ENCODE data around the gene SLC6A11.

Gene SLC6A11

GRCh38 chr3:10813425-10813824, 2.6 kb upstream of the SLC6A11 start:
- TF ChIP-seq, protein P1, sequence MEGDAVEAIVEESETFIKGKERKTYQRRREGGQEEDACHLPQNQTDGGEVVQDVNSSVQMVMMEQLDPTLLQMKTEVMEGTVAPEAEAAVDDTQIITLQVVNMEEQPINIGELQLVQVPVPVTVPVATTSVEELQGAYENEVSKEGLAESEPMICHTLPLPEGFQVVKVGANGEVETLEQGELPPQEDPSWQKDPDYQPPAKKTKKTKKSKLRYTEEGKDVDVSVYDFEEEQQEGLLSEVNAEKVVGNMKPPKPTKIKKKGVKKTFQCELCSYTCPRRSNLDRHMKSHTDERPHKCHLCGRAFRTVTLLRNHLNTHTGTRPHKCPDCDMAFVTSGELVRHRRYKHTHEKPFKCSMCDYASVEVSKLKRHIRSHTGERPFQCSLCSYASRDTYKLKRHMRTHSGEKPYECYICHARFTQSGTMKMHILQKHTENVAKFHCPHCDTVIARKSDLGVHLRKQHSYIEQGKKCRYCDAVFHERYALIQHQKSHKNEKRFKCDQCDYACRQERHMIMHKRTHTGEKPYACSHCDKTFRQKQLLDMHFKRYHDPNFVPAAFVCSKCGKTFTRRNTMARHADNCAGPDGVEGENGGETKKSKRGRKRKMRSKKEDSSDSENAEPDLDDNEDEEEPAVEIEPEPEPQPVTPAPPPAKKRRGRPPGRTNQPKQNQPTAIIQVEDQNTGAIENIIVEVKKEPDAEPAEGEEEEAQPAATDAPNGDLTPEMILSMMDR (conservative IDR thresholded peaks at IDR 0.05; ENCODE audit: low read length): no peak
- no peak for DNase-seq (ENCODE audit: low read depth)

DNA sequence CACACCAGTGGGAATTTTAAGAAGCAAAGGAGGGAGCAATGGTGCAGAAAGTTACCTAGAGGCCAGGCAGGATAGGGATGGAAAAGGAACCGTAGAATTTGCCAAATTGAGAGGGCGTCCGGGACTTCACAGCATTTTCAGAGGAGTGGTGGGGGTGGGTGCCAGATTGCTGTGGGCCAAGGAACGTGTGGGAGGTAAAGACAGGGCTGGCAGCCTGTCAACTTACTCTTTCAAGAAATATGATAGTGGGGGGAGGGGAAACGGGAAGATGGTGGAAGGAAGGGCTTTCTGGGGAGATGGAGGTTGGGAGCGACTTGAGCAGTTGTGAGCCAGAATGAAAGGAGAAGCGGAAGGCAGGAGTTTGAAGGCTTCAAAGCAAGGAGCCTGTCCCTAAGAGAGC, 1.4 kb upstream of the SLC6A11 start:
- TF ChIP-seq, protein P1 (conservative IDR thresholded peaks at IDR 0.05; ENCODE audit: low read length): no peak
- DNase-seq (ENCODE audit: low read depth): no peak

More at GRCh38 chr3:10813425-10813824, 2.6 kb upstream of the SLC6A11 start:
- no peak overlapping the region for H3K4me3 ChIP-seq (ENCODE audit: low read length)

DNA sequence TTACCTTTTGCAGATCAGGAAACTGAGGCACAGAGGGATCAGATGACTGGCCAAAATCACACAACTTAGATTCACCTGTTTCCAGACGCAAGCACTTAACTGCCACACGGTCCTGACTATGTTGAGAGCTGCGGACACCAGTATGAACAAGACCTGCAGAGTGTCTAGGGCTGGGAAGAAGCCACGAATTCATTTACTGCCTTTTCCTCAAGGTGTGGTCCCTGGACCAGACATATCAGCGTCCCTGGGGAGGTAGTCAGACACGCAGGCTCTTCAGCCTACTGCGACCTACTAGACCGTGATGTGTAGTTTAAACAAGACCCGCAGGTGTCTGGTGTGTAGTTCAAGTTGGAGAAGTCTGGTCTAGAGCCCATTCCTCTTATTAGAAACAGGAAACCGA, 541 bp upstream of the SLC6A11 start:
- TF ChIP-seq, protein P1 (conservative IDR thresholded peaks at IDR 0.05; ENCODE audit: low read length): no peak
- no peak for DNase-seq (ENCODE audit: low read depth)
- H3K4me3 ChIP-seq (ENCODE audit: low read length): no peak overlapping the region

More for the DNA sequence above, 1.4 kb upstream of the SLC6A11 start:
- H3K4me3 ChIP-seq (ENCODE audit: low read length): no peak overlapping the region

GRCh38 chr3:10816863-10817253, 830 bp downstream of the SLC6A11 start:
- DNase-seq (ENCODE audit: low read depth): no peak
- no peak overlapping the region for H3K4me3 ChIP-seq (ENCODE audit: low read length)

DNA sequence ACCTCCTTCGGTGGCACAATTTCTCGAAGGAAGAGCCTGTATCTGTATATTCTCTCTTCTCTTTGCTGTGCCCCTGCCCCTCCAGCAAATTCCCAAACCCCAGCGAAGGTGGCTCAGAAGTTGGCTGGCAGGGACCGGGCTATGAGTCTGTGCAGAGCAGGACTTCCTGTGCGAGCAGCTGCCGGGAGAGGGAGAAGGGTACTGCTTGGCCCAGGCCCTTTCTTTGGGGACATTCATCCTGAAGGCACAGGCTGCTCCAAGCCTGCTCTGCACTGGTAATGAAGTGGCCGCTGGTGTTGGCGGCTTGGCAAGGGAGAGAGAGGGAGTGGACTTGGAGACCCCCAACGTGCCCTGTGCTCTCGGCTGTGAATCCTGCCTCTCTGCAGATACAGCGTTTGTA, 1.5 kb downstream of the SLC6A11 start:
- no peak for DNase-seq (ENCODE audit: low read depth)
- no peak overlapping the region for H3K4me3 ChIP-seq (ENCODE audit: low read length)

More at GRCh38 chr3:10816863-10817253, 830 bp downstream of the SLC6A11 start:
- TF ChIP-seq, protein P1 (conservative IDR thresholded peaks at IDR 0.05; ENCODE audit: low read length): no peak

GRCh38 chr3:10822055-10822454, 6.0 kb downstream of the SLC6A11 start:
- DNase-seq (ENCODE audit: low read depth): no peak
- no peak overlapping the region for H3K4me3 ChIP-seq (ENCODE audit: low read length)
- TF ChIP-seq, protein P1 (conservative IDR thresholded peaks at IDR 0.05; ENCODE audit: low read length): no peak

More for the DNA sequence above, 1.5 kb downstream of the SLC6A11 start:
- TF ChIP-seq, protein P1 (conservative IDR thresholded peaks at IDR 0.05; ENCODE audit: low read length): no peak

GRCh38 chr3:10822708-10823515, 6.9 kb downstream of the SLC6A11 start:
- TF ChIP-seq, protein P1 (conservative IDR thresholded peaks at IDR 0.05; ENCODE audit: low read length): no peak
- no peak for DNase-seq (ENCODE audit: low read depth)
- no peak overlapping the region for H3K4me3 ChIP-seq (ENCODE audit: low read length)

Data from AG10803 (cell line).